Limb (tissue), 2 donors: ENCODE measurements around the gene CUX1.
A peak's percentile ranks its signal among the peaks of the same experiment; 100 is the strongest.
"Not testable (repeated sequence)": the region's sequence is repeated elsewhere in the genome, so short reads cannot be mapped to it uniquely, and the experiment has no call there.

Experiments
- DNase-seq, 2 donors: peaks; one replicate each; pipeline ENCODE4 v3.0.0-alpha.2; 2016; ENCODE audit errors: extremely low spot score in 2 of 2

The CUX1 gene

GRCh38 chr7:101978683-101979082 lies 161.3 kb downstream of the CUX1 start:
- DNase-seq: no peak

- DNase-seq: no peak
Observed at GRCh38 chr7:101983147-101983811, 165.9 kb downstream of the CUX1 start.

GRCh38 chr7:101984133-101984879 lies 166.9 kb downstream of the CUX1 start:
- no peak for DNase-seq

- peak; percentile 56 to 72 for DNase-seq
Observed at GRCh38 chr7:101985057-101985902, 167.9 kb downstream of the CUX1 start.

- no peak for DNase-seq
Observed at GRCh38 chr7:101985903-101986734, 168.7 kb downstream of the CUX1 start.

- no peak for DNase-seq
Observed at GRCh38 chr7:101987494-101987893, 170.1 kb downstream of the CUX1 start.

- DNase-seq: not testable (repeated sequence)
Observed at GRCh38 chr7:101988060-101988459, 170.6 kb downstream of the CUX1 start.

GRCh38 chr7:101988513-101988912 lies 171.1 kb downstream of the CUX1 start:
- DNase-seq: no peak

GRCh38 chr7:101989101-101989500 lies 171.7 kb downstream of the CUX1 start:
- no peak for DNase-seq

GRCh38 chr7:101990811-101991418 lies 173.5 kb downstream of the CUX1 start:
- DNase-seq: no peak

GRCh38 chr7:101991860-101992259 lies 174.4 kb downstream of the CUX1 start:
- no peak for DNase-seq

GRCh38 chr7:101993311-101993710 lies 175.9 kb downstream of the CUX1 start:
- no peak for DNase-seq

GRCh38 chr7:101995121-101995520 lies 177.7 kb downstream of the CUX1 start:
- no peak for DNase-seq

- DNase-seq: no peak
Observed at GRCh38 chr7:101996131-101996691, 178.8 kb downstream of the CUX1 start.

- DNase-seq: no peak
Observed at GRCh38 chr7:101996876-101997275, 179.4 kb downstream of the CUX1 start.

- no peak for DNase-seq
Observed at GRCh38 chr7:101998029-101998905, 180.8 kb downstream of the CUX1 start.

- no peak for DNase-seq
Observed at GRCh38 chr7:101998906-101999240, 181.4 kb downstream of the CUX1 start.

GRCh38 chr7:101999393-101999792 lies 182.0 kb downstream of the CUX1 start:
- no peak for DNase-seq

GRCh38 chr7:102000123-102000522 lies 182.7 kb downstream of the CUX1 start:
- DNase-seq: no peak

GRCh38 chr7:102004229-102004628 lies 186.8 kb downstream of the CUX1 start:
- DNase-seq: no peak
